ENCODE measurements around the gene PDE7B.

PDE7B gene

DNA sequence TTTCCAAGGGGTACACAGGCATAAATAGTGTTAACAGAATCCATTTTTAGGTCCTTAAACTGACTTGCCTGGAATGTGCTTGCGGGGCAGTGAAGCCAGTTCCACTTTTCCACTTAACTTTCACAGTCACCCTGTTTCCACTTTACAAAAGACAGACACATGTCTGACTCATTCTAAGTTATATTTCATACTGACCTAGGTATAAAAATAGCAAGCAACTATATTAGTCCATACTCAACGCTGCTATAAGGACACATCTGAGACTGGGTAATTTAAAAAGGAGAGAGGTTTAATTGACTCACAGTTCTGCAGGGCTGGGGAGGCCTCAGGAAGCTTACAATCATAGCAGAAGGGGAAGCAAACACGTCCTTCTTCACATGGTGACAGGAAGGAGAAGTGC, 310.4 kb downstream of the PDE7B start:
- no peak for DNase-seq

DNA sequence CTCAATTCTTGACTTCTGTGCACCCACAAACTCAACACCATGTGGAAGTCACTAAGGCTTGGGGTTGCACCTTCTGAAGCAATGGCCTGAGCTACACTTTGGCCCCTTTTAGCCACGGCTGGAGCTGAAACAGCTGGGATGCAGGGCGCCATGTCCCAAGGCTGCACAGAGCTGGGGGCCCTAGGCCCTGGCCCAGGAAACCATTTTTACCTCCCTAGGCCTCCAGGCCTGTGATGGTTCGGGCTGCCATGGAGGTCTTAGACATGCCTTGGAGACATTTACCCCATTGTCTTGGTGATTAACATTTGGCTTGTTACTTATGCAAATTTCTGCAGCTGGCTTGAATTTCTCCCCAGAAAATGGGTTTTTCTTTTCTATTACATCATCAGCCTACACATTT, 311.8 kb downstream of the PDE7B start:
- DNase-seq, result no peak

DNA sequence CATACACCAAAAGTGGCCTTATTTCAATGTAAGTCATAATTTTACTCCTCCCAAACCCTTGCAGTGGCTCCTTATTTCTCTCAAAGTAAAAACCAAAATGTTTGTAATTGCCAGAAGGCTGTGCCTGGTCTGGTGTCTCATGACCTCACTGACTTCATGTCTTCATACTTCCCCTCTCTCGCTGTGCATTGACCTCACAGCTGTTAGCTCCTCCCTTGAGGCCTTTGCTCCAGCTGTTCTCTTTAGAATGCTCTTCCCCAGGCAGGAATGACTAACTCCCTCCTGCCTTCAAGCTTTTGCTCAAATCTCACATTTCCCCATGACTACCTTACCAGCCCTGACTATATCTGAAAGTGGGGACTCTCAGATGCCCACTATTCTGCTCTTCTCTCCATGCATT, 315.3 kb downstream of the PDE7B start:
- no peak for DNase-seq

DNA sequence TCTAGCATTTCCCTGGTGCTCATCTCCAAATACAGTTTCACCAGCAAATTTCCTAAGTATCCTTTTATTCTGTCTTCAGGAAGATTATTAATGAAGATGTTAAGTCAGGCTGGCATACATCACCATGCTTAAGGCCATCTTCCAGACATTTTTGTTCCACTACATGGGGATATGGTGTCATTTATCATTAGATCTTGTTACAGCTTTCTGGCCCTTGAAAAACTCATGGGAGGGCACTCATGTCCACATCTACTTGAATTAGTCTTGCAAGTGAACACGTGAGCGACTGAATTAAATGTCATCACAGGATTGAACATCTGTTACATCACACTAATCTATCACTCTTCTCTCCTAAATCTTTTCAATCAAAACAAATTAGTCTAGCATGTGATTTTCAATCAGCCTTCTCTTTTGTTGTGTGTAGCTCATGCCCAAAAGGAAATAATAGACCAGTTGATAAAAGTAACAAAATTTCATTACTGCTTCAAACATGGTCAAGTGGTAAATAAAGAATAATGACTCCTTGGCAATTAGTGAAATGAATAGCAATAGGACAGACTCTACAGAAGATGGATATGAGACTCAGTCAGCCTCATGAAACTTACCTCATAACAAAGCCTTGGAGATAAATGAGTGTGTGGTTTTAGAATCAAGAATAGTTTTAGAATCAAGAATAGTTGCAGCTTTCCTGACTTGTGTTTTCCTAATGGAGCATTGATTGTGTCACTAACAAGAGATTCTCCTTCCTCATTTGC, 318.1 kb downstream of the PDE7B start:
- no peak for DNase-seq

- no peak for DNase-seq
These were observed 319.7 kb downstream of the PDE7B start for GRCh38 chr6:136171231-136171630.

- DNase-seq, result no peak
These were observed 322.3 kb downstream of the PDE7B start for GRCh38 chr6:136173519-136174507.

DNA sequence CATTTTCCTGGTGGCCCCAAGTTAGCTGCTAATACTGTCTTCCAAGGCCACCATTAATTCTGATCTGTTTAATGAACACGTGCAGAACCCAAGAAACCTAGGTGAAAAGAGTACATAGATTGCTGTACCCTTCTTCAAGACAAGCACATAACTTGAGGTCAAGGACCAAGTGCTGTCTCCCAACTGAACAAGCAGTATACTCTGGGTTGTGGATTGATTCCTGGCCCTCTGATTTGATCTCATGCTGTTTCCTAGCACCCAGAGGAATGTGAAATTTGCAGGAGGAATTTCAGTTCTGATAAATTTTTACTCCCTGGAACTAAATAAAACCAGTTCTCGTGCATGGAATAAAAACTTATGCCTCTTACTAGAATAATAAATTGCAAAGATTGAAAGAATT, 323.0 kb downstream of the PDE7B start:
- DNase-seq, result no peak

DNA sequence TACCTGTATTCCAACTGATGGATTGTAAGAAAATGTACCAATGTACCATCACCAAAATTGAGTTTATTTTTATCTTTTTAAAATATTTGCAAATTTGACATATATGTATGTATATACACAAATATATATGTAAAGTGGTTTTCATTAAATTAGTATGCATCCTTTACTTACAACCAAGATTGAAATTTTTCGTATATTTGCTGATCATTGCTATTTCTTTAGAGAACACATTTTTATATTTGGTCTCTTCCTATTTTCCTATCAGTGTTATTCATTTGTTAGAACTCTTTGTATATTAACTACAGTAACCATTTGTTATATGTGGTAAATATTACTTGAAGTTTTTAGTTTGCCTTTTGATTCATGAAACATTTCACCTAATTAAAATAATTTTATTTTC, 324.4 kb downstream of the PDE7B start:
- no peak for DNase-seq

- DNase-seq, result no peak
These were observed 327.2 kb downstream of the PDE7B start for GRCh38 chr6:136178749-136179148.

GRCh38 chr6:136180704-136181511, 329.4 kb downstream of the PDE7B start:
- no peak for DNase-seq

DNA sequence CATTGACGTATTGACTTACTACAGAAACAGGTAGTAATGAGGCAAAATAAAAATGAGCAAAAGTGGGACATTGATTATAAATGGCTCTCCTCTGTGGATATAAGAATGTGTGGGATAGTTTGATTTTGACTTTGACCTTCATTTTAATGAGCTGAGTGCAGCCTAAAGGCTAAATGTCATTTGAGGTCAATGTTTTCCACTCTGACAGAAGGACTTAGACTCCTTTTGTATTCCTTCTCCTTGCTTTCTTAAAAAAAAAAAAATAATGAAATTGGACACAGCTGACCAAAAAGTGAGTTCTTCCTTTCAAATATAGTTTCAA, 330.0 kb downstream of the PDE7B start:
- DNase-seq, result no peak

GRCh38 chr6:136181861-136182260, 330.4 kb downstream of the PDE7B start:
- DNase-seq, result no peak

- DNase-seq, result no peak
These were observed 333.2 kb downstream of the PDE7B start for GRCh38 chr6:136184738-136185137.

DNA sequence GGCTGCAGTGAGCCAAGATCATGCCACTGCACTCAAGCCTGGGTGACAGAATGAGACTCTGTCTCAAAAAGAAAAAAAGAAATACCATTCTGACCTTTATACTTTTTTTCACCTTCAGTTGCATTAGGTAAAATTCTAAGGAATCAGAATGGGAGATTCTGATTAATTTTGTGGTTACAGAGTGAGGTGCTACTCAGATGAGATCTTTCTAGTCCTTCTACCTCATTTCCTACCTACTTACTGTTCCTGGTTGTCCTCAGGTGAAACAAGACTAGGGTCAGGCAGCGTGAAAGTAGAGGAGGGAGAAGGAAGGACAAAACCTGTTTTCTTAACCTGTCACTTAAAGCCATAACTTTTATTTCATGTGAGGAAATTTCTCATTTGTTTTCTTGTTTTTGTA, 334.9 kb downstream of the PDE7B start:
- DNase-seq, result no peak

DNA sequence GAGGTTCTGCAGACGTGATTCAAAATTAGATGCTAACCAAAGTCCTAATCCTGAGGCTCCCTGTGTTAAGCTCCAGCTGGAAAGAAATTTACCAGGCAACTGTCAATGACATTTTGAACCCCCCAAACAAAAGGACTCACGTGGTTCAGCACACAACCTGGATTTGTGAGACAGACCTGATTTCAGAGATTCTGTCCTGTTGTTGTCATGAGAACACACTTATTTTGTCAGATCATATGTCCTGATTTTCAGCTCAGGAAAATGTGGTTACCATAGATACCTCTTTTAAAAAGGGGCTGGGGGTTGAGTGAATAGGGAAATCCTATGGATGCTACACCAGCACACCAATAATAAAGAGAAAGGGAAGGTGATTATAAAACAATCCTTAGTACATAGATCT, 337.0 kb downstream of the PDE7B start:
- DNase-seq, result no peak

GRCh38 chr6:136189104-136189503, 337.6 kb downstream of the PDE7B start:
- no peak for DNase-seq

- DNase-seq, result no peak
These were observed 340.3 kb downstream of the PDE7B start for GRCh38 chr6:136191606-136192312.

- no peak for DNase-seq
These were observed 341.4 kb downstream of the PDE7B start for GRCh38 chr6:136192902-136193301.

DNA sequence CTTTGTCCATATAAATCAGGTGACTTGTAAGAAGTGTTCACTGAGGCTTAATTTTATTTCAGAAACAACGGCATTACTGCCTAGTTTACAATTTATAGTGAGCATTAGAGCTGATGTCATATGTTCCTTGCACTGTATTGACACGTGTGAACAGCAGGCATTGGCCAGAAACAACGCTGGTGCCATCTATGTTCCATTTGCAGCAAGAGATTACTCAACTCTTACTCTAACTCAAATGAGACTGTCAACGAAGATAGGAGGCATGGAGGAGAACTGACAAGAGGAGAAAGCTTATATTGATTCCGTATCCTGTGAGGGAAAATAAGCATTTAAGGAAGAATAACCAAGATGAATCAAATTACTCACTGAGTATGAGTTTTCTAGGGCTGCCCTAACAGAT, 350.2 kb downstream of the PDE7B start:
- no peak for DNase-seq

DNA sequence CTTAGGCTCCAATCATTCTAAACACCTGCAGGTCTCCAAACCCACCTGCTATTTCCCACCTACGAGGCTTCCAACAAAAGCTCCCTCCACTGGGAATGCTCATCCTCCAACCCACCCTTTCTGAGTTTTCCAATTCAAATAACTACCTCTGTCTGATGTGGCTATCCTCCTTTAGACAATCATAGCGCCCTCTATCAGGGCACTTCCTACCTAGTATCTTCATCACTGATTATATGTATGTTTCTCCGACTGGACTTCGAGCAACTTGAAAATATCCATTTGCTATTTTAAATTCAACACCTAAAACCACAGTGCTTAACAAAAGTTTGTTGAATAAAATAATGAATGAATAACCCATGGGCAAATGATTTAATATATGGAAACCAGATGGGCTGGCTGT, 357.3 kb downstream of the PDE7B start:
- DNase-seq, result no peak

- DNase-seq, result no peak
These were observed 358.0 kb downstream of the PDE7B start for GRCh38 chr6:136209496-136209895.

- no peak for DNase-seq
These were observed 359.1 kb downstream of the PDE7B start for GRCh38 chr6:136210398-136211165.

Data from DMS79 treated with DMSO at 0.1 percent for 48 hours (cell line).